SU-DHL-6 (cell line): Measurements from ENCODE around the gene HIVEP1.

Source experiments
- H2AFZ ChIP-seq: fragments of 200-600 bp; sonication (generic); 2 replicates; pipeline ENCODE4 v1.6.1; 2014; ENCODE audit warnings: low read depth, mild to moderate bottlenecking, moderate library complexity, mixed read lengths, antibody characterized with exemption, low read length; ENCODE audit not compliant: severe bottlenecking
- H3F3A ChIP-seq: fragments of 200-600 bp; shearing (Covaris generic); 2 replicates; pipeline ENCODE4 v1.6.0; 2016; ENCODE audit warnings: antibody characterized with exemption, mild to moderate bottlenecking; ENCODE audit not compliant: insufficient read depth
- H3K27ac ChIP-seq: fragments of 200-600 bp; sonication (generic); 2 replicates; pipeline ENCODE4 v1.5.1; 2016; ENCODE audit warnings: low read depth, mild to moderate bottlenecking, low read length, moderate library complexity, mixed read lengths
- H3K27me3 ChIP-seq: fragments of 200-600 bp; sonication (generic), shearing (Covaris generic); 2 replicates; pipeline ENCODE4 v1.6.0; 2014; ENCODE audit warnings: mild to moderate bottlenecking, low read length
- H3K36me3 ChIP-seq: fragments of 200-600 bp; sonication (generic); 2 replicates; pipeline ENCODE4 v1.6.1; 2014; ENCODE audit warnings: mild to moderate bottlenecking, low read length, mixed read lengths
- H3K4me2 ChIP-seq: fragments of 300-600, 200-600 bp; shearing (Covaris generic), sonication (generic); 2 replicates; pipeline ENCODE4 v1.6.0; 2014; ENCODE audit warnings: low read length, low read depth, mild to moderate bottlenecking; ENCODE audit not compliant: poor library complexity, severe bottlenecking
- H3K4me3 ChIP-seq: fragments of 200-600 bp; sonication (generic); 2 replicates; pipeline ENCODE4 v1.5.1; 2014; ENCODE audit warnings: antibody characterized with exemption, low read length, mild to moderate bottlenecking, mixed read lengths; ENCODE audit not compliant: insufficient read depth, poor library complexity, severe bottlenecking
- H3K79me2 ChIP-seq: fragments of 200-600 bp; sonication (generic); 2 replicates; pipeline ENCODE4 v1.6.1; 2014; ENCODE audit warnings: mild to moderate bottlenecking, low read length, moderate library complexity; ENCODE audit not compliant: insufficient read depth
- H3K9ac ChIP-seq: fragments of 200-600 bp; sonication (generic); 2 replicates; pipeline ENCODE4 v1.7.0; 2014; ENCODE audit warnings: mild to moderate bottlenecking, low read length
- H3K9me2 ChIP-seq: fragments of 200-600 bp; sonication (generic); replicated peaks from 2 replicates; pipeline ENCODE4 v1.6.1; 2014; ENCODE audit warnings: low read length; ENCODE audit not compliant: insufficient read depth
- H3K9me3 ChIP-seq: fragments of 200-600 bp; sonication (generic); 2 replicates; pipeline ENCODE4 v1.6.1; 2014; ENCODE audit warnings: low read length, mixed read lengths; ENCODE audit not compliant: insufficient read depth
- H4K20me1 ChIP-seq: fragments of 200-600 bp; sonication (generic); 2 replicates; pipeline ENCODE4 v1.6.1; 2014; ENCODE audit warnings: low read depth, mild to moderate bottlenecking, antibody characterized with exemption, low read length, moderate library complexity, mixed read lengths
- CTCF ChIP-seq: fragments of 200-600 bp; sonication (generic); IDR thresholded peaks from one replicate; pipeline ENCODE4 v1.5.1; 2017; ENCODE audit warnings: antibody characterized with exemption, mild to moderate bottlenecking, low read length, moderate library complexity; ENCODE audit not compliant: insufficient read depth, poor library complexity, severe bottlenecking
- EZH2phosphoT487 ChIP-seq: fragments of 200-600 bp; sonication (generic), shearing (Covaris generic); conservative IDR thresholded peaks from 2 replicates; pipeline ENCODE4 v1.6.1; 2018; ENCODE audit warnings: mild to moderate bottlenecking, antibody characterized with exemption, low read length, moderate library complexity, mixed read lengths

HIVEP1 gene

GRCh38 chr6:12114055-12114503, 102.0 kb downstream of the HIVEP1 start:
- Histone ChIP-seq H3K9ac (no peak overlapping the region), H3K9me3 (no peaks in the 10 kb centered on the region), H3K4me2 (no peak overlapping the region), H3K79me2 (no peaks in the 10 kb centered on the region), H3K36me3 (peaks cover 10% of the 10 kb centered on the region), H3K27ac (no peak overlapping the region), H3K27me3 (no peaks in the 10 kb centered on the region), H3F3A (no peaks in the 10 kb centered on the region), H3K9me2 (no peaks in the 10 kb centered on the region), H4K20me1 (no peaks in the 10 kb centered on the region), H2AFZ (no peak overlapping the region), H3K4me3 (no peak overlapping the region)
- TF ChIP-seq EZH2phosphoT487: no peak
- TF ChIP-seq CTCF: no peak

GRCh38 chr6:12115001-12115400, 102.9 kb downstream of the HIVEP1 start:
- TF ChIP-seq CTCF: no peak
- Histone ChIP-seq H3K4me2 (no peak overlapping the region), H2AFZ (no peak overlapping the region), H3K4me3 (no peak overlapping the region), H3K79me2 (no peaks in the 10 kb centered on the region), H3K27ac (no peak overlapping the region), H3K9ac (no peak overlapping the region), H3K36me3 (peaks cover 10% of the 10 kb centered on the region), H3K27me3 (no peaks in the 10 kb centered on the region), H3K9me2 (no peaks in the 10 kb centered on the region), H4K20me1 (no peaks in the 10 kb centered on the region), H3F3A (no peaks in the 10 kb centered on the region), H3K9me3 (no peaks in the 10 kb centered on the region)

- Histone ChIP-seq H3K9me3 (no peaks in the 10 kb centered on the region), H4K20me1 (no peaks in the 10 kb centered on the region), H3K27ac (no peak overlapping the region), H3K4me2 (no peak overlapping the region), H3K9ac (no peak overlapping the region), H3K4me3 (no peak overlapping the region), H3F3A (no peaks in the 10 kb centered on the region), H3K27me3 (no peaks in the 10 kb centered on the region), H3K79me2 (no peaks in the 10 kb centered on the region), H3K36me3 (peaks cover 13% of the 10 kb centered on the region), H2AFZ (no peak overlapping the region), H3K9me2 (no peaks in the 10 kb centered on the region)
- TF ChIP-seq CTCF (no peak), EZH2phosphoT487 (no peak)
These were observed 103.4 kb downstream of the HIVEP1 start for GRCh38 chr6:12115492-12115891.

GRCh38 chr6:12116264-12116800, 104.2 kb downstream of the HIVEP1 start:
- no peaks in the 10 kb centered on the region for H3K79me2 ChIP-seq
- no peak for TF ChIP-seq CTCF
- TF ChIP-seq EZH2phosphoT487: no peak
- peaks cover 19% of the 10 kb centered on the region for H3K36me3 ChIP-seq
- H2AFZ ChIP-seq: no peak overlapping the region
- no peak overlapping the region for H3K4me2 ChIP-seq
- no peaks in the 10 kb centered on the region for H3F3A ChIP-seq
- no peaks in the 10 kb centered on the region for H3K9me3 ChIP-seq
- H3K27me3 ChIP-seq: no peaks in the 10 kb centered on the region
- no peak overlapping the region for H3K4me3 ChIP-seq
- no peak overlapping the region for H3K9ac ChIP-seq
- H3K27ac ChIP-seq: no peak overlapping the region
- no peaks in the 10 kb centered on the region for H4K20me1 ChIP-seq
- H3K9me2 ChIP-seq: no peaks in the 10 kb centered on the region
